Eye (tissue), 1 donor: ENCODE results near the gene SAMHD1.
"Not testable (repeated sequence)": the region's sequence is repeated elsewhere in the genome, so short reads cannot be mapped to it uniquely, and the experiment has no call there.

ENCODE experiments used
- DNase-seq: peaks from one replicate; pipeline ENCODE4 v3.0.0-alpha.2; 2015

The SAMHD1 gene

DNA sequence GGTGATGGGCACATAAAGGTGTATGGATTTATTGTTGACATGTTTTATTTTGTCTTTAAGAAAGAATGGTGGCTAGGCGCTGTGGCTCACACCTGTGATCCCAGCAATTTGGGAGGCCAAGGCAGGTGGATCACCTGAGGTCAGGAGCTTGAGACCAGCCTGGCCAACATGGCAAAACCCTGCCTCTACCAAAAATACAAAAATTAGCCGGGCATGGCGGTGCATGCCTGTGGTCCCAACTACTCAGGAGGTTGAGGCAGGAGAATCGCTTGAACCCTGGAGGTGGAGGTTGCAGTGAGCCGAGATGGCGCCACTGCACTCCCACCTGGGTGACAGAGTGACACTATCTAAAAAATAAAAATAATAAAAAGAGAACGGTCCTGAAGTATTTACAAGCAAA is 45.4 kb downstream of the SAMHD1 start:
- DNase-seq, result not testable (repeated sequence)

DNA sequence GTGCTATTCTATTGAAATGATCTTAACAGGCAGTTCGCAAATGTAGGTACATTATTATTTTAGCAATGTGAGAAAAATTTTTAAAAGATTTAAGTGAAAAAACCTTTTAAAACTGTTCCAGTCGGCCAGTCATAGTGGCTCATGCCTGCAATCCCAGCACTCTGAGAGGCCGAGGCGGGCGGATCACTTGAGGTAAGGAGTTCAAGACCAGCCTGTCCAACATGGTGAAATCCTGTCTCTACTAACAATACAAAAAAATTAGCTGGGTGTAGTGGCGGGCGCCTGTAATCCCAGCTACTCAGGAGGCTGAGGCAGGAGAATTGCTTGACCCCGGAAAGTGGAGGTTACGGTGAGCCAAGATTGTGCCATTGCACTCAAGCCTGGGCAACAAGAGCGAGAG is 45.9 kb downstream of the SAMHD1 start:
- DNase-seq, result not testable (repeated sequence)

DNA sequence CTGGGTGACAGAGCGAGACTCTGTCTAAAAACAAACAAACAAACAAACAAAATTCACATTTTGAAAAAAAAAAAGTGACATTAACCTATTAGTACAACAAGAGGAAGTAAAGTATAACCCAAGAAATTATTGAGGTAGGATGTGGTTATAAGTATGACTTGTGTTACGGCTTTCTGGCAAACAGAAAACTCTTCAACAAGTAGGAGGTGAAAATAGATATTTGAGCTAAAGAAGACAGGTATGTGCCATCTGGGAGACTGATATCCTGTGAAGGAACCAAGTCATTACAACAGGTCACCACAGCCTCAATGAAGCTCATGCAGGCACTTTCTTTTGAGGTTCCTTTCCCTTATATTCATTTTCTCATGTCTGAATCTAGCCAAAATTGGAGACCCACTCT is 46.8 kb downstream of the SAMHD1 start:
- no peak for DNase-seq

DNA sequence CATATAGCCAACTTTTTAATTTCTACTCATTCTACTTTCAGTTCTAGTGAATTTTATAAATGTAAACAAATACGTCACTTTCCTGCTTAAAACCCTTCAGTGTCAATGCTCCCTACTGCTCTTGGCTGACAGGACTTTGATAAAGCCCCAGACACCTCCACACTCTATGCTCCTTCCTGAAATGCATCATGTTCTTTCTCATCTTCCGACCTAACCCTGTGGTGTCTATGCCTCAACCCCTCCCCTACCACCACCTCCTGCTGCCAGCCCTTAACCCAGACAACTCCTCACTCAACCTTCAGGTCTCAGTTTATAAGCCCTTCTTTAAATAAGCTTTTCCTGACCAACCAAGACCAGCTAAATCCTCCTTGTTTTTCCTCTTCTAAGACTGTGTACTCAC is 56.5 kb downstream of the SAMHD1 start:
- DNase-seq, result no peak

DNA sequence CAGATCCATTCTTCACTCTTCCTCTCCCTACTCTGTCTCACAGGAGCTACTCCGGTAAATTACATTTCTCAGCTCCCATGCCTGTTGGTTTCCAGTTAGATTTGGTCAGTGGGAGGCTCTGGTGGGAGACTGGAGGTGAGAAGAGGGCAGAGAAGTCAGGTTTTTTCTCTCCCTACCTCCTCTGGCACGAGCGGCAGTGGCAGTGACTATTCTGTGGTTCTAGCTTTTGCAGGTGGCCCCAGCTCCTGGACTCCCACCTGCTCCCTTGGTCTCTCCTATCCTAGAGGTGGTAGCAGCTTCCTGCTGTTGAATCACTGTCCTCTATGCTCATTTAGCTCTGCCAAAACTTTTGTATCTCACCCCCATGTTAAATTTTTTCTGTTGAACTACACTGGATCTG is 57.7 kb downstream of the SAMHD1 start:
- DNase-seq, result no peak

DNA sequence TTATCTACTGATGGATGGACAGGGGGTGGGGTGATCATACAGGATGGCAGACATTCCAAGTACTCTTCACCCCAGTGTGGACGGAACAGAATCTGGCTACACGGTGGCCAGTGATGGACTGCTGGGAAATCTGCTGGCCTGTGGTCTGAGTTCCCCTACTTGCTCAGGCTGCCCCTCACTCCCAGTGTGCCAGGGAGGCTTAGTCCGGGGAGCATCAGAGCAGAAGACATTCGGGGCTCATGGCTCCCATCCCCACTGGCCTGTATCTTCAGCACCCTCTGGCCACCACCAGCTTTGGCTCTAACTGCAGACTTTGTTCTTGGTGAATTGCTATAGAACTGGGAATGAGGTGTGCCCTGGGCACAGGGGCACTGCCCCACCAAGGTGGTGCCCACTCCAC is 60.3 kb downstream of the SAMHD1 start:
- DNase-seq, result no peak

DNA sequence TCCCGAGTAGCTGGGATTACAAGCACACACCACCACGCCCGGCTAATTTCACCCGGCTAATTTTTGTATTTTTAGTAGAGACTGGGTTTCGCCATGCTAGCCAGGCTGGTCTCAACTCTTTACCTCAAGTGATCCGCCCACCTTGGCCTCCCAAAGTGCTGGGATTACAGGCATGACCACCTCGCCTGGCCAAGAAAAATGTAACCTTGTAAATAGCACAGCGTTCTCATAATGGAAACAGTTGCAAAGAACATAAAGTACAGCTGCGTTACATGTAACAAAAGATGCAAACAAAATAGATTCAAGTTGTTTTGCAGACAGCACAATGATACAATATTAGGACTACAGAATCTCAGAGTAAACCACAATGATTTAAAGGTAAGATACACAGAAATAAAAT is 60.9 kb downstream of the SAMHD1 start:
- no peak for DNase-seq

DNA sequence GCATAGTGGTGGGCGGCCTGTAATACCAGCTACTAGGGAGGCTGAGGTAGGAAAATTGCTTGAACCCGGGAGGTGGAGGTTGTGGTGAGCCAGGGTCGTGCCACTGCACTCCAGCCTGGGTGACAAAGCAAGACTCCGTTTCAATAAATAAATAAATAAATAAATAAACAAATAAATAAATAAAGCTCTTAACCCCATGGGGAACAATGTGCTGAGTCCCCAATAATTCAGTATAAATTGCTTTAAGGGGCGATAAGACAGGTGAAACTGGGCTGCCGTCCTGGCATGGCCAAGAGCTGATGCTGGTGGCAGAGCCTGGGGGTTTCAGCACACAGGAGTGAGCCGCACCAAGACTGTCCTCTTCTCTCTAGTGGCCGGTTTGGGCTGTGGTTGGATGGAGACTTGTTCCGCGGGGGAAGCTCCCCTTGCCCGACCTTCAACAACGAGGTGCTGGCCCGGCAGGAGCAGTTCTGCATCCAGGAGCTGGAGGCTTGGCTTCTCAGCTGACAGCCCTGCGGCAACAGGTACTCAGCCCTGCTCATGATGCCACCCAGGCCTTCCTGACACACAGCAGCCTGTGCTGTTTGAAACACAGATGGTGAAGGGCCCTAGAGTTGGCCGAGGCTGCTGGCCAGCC is 62.5 kb downstream of the SAMHD1 start:
- no peak for DNase-seq

DNA sequence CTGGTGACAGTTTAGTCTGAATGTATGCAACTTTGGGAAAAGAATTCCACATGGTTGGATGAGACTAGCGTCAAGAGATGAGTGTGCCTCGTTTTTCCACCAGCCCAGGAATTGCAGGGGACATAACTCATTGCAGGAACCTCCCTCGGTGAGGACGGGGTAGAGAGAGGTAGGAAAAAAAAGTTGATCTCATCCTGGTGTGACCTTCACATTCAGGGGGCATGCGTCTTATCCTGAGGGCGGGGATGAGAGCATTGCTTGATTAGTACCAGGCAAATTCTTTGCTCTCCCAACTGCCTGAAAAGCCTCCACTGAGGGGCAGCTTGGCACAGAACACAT is 63.8 kb downstream of the SAMHD1 start:
- no peak for DNase-seq

DNA sequence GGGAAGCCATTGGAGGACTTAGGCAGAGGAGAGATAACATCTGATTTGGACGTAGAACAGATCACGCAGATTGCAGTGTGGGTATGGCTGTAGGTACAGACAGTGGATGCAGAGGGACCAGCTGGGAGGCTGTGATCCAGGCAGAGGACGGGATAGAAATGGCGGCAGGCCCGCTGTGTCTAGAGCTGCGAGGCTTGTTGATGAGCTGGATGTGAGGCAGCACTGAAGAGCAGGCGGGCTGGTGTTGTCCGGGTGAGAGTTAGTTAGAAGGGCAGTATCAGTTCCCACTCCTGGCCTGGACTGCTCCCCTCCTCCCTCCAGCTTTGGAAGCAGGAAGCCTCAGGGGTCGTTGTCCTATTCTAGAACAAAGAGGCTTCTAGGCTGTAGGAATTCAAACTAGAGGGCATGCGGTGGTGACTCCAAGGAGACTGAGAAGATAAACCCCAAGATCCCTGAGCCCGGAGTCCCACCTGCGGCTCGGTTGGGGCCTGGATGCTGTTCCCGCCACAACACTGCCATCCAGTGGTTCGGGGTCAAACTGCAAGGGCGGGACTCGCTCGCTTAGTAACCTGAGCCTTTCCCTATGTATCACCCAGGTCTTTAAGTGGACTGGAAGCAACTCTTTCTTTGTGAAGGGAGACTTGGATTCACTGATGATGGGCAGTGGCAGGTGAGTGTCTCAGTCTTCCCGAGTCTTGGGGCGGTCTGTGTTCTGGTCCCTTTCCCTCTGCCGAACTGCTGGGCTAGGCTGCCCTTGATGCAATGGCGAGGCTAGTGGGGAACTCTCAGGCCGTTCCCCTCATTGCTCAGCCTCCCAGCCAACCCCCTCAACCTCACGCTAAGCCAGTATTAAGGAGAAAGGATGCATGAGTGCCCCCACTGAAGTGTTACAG is 64.4 kb downstream of the SAMHD1 start:
- DNase-seq, result peak; percentile 96

DNA sequence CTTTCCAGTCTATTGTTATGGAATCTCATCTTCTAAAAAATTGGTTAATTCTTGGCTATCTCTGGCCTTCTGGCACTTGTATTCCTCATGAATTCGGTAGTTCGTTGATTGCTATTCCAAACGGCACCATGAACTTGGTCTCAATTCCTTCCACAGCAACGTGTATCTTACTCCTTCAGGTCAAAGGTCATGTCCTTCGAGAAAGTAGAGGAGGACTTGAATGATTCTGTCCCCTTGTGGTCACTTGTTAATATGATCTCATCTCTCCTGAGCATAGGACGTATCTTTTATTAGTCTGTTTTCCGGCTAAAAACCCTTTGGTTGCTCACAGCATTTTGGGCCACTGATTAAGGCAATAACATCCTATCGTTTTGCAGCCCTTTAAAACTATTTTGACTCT is 66.2 kb downstream of the SAMHD1 start:
- DNase-seq, result no peak

DNA sequence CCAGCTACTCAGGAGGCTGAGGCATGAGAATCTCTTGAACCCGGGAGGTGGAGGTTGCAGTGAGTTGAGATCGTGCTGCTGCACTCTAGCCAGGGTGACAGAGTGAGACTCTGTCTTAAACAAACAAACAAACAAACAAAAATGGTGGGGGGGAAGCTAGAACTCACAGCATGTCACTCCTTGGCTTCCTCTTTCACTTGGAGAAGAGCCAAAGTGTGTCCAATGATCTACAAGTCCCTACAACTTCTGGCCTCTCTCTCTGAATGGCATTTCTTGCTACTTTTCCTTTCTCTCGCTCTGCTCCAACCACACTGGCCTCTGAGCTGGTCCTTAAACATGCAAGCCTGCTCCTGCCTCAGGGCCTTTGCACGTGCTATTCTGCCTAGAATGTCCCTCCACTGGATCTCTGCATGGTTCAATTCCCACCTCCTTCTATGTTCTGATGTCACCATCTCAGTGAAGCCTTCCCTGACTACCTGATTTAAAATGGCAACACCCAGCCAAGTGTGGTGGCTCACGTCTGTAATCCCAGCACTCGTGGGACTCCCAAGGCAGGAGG is 67.5 kb downstream of the SAMHD1 start:
- no peak for DNase-seq

DNA sequence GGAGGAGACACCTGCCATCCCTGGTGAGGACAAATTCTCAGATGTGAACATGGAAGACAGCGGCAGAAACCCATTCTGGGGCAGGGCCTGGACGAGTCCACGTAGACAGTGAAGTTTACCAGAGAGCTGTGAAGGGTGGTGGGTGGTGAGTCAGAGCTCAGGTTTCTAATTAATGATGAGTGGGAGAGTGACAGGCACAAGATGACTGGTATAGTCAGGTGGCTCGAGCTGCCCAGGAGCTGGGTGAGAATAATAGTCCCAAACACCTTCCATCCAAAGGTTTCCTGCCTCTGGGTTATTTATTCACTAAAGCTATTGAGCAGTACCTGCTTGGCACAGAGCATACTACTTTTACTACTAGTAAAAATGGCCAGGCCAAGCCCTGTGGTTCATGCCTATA is 69.6 kb downstream of the SAMHD1 start:
- DNase-seq, result no peak

DNA sequence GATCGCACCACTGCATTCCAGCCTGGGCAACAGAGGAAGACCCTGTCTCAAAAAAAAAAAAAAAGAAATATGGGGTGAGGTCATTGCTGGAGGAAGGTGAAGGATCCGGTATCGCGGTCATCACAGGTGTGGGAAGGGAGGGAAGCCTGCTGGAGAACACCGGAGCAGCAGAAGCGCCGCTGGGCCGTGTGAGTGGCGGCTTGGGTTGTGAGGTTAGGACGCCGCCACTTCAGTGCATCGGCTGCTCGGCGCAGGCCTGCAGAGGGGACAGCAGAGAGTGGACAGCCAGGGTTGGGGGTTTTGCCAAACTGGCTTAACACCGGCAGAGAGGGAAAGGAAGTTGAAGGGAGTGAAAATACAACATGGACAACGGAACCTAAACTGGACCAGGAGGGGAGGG is 70.2 kb downstream of the SAMHD1 start:
- DNase-seq, result no peak

DNA sequence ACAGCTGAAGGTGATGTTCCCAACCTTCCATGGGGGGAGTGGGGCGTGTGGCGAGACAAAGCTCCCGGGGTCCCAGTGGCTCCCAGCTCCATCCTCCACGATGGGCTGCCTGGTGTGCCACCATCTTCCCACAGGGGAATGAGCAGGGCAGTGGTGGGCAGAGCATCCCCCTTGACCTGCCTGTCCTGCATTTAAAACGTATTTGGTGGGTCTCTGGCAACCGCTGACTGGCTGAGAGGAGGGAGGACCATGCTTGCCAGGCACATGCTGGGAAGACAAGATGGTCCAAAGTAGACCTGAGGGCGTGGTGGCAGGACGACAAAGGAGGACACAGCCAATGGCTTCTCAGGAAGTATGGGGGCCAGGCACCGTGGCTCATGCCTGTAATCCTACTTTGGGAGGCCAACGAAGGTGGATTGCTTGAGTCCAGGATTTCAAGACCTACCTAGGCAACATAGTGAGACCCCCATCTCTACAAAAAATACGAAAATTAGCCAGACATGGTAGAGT is 70.7 kb downstream of the SAMHD1 start:
- no peak for DNase-seq

DNA sequence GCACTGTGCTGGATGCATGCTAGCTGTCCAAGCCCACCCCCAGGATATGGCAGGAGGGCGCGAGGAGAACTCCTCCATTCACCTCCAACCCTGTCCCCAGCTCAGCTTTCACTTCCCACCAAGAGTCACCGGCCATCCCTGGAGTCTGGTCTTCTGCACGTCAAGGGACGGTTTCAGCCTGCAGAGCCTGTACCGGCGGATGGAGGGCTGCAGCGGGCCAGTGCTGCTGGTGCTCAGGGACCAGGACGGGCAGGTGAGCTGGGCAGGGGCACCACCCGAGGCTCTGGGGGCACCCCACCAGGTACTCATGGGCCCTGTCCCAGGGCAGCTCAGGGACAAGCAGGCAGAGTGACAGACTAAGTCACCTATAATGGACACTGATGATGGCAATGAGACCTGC is 72.6 kb downstream of the SAMHD1 start:
- DNase-seq, result no peak

DNA sequence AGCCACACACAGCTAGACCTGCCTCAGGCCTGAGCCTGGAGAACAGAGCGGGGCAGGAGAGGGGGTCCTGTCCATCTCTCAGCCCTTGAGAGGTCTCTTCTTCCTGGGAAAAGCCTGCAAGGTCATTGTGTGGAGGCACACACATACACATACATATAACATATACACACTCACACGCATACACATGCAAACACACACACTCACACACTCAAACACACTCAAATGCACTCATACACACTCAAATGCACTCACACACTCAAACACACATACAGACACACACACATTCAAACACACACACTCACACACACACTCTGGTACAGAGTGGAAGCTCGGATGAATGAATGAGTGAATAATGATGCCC is 75.1 kb downstream of the SAMHD1 start:
- DNase-seq, result no peak

DNA sequence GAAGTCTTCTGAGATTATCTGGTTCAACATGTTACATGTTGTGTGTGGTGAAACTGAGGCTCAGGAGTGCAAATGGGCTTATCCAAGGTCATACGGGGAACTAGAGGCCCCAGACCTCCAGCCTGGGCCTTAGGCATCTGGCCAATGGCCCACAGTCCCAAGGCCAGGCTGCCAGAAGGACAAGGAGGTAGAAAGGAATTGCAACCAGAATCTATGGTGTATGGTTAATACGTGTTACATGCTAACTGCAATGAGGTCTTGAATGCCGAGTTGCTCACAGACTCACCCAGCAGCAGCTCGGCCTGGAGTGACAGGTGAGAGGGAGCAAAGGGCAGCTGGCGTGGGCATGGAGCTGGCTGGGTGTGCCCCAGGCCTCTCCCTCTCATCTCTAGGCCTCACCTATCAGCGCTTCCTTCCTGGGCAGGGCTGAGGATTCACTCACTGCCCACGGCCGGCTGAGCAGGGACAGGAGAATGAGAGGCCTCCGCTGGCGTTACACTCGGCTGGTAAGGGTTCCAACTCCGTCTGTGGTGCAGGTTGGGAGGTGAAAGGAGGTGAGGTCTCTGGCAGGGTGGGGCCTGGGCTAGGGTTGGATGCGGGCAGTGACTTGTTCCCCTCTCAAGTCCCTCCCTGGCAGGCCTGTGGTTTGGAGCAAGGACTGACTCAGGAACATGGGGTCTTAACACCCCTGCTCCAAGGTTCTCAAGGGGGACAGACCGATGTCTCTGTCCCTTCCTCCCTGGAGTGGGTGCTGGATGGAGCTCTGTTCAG is 75.6 kb downstream of the SAMHD1 start, which contains the start of gene TLDC2:
TSS of gene TLDC2 (plus strand) at position 437 of the 771 bp plus-strand sequence. CDS start at position 474, 37 bp downstream.
- DNase-seq, result no peak

DNA sequence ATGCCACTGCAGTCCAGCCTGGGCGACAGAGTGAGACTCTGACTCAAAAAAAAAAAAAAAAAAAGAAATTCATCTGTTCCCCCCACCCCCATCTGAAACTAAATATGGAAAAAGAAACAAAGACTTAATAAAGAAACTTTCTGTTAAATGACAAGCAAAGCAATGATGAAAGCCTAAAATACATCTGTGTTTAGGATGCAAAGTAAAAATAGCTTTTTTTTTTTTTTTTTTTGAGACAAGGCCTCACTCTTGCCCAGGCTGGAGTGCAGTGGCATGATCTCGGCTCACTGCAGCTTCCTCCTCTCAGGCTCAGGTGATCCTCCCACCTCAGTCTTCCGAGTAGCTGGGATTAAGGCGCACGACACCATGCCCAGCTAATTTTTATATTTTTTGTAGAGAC is 76.4 kb downstream of the SAMHD1 start:
- DNase-seq, result not testable (repeated sequence)

DNA sequence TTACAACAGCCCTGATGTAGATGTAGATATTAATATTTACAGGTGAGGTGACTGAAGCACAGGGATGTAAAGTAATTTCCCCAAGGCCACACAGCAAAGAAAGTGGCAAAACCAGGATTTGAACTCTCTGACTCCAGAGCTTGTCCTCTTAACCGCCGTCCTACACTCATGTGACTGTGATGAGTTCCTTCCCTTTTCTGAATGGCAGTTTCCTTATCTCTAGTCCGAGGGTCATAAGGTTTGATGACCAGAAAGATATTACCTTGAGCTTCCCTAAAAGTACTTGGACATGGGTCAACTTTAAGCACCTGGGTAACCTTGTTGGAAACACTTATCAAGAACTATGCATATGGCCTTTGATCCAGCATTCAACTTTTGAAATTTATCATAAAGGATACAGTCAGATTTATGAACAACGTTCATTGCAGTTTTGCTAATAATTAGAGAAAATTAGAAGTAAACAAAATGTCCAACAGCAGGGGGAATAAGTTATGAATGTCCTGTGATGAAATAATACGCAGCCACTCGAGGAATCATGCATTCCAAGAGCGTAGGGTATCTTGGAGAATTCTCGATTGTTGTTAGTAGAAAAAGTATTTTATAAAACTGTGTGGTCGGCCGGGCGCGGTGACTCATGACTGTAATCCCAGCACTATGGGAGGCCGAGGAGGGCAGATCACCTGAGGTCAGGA is 77.9 kb downstream of the SAMHD1 start:
- DNase-seq, result no peak

DNA sequence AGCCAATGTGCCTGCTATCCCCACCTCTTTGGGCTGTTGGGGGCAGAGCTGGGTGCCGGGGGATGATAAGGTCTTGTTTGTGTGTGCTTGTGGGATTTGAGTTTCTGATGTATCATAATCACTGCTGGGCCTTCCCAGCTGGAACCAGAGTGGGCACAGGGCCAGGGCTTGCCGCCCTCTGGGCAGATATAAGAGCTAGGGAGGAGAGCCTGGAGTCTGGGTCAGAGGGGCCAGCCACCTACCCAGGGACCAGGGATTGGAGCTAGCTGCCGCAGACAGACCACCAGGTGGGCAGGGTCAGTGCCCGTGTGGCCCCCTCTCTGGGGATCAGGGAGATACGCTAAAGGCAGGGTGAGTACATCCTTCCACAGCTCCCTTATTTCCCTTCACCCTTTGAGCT is 78.7 kb downstream of the SAMHD1 start:
- DNase-seq, result no peak
